ENCODE data around the gene PRDM2.
"Not testable (repeated sequence)": the region's sequence is repeated elsewhere in the genome, so short reads cannot be mapped to it uniquely, and the experiment has no call there.

- not testable (repeated sequence) for TF ChIP-seq CTCF, POLR2A (IDR thresholded peaks at IDR 0.05)
Measured at GRCh38 chr1:13715616-13716287, 15.8 kb downstream of the PRDM2 start.

All from Peyer's patch (tissue), 4 donors.